ENCODE results near the gene LPCAT4.
"Not testable (repeated sequence)": the region's sequence is repeated elsewhere in the genome, so short reads cannot be mapped to it uniquely, and the experiment has no call there.

LPCAT4 gene

GRCh38 chr15:34367101-34368081 lies at the start of gene LPCAT4:
LPCAT4 (minus strand) TSS chr15:34367196; CDS start chr15:34367100, 96 bp downstream.
- peak; percentile 72 for DNase-seq (ENCODE audit: low read depth, low spot score)

- not testable (repeated sequence) for DNase-seq (ENCODE audit: low read depth, low spot score)
Measured at GRCh38 chr15:34409511-34409910, 42.5 kb upstream of the LPCAT4 start.

- not testable (repeated sequence) for DNase-seq (ENCODE audit: low read depth, low spot score)
Measured at GRCh38 chr15:34408973-34409372, 42.0 kb upstream of the LPCAT4 start.

GRCh38 chr15:34403899-34404298 lies 36.9 kb upstream of the LPCAT4 start:
- not testable (repeated sequence) for DNase-seq (ENCODE audit: low read depth, low spot score)

GRCh38 chr15:34403160-34403598 lies 36.2 kb upstream of the LPCAT4 start:
- not testable (repeated sequence) for DNase-seq (ENCODE audit: low read depth, low spot score)

GRCh38 chr15:34397637-34398259 lies 30.8 kb upstream of the LPCAT4 start:
- not testable (repeated sequence) for DNase-seq (ENCODE audit: low read depth, low spot score)

GRCh38 chr15:34392981-34393380 lies 26.0 kb upstream of the LPCAT4 start:
- not testable (repeated sequence) for DNase-seq (ENCODE audit: low read depth, low spot score)

- not testable (repeated sequence) for DNase-seq (ENCODE audit: low read depth, low spot score)
Measured at GRCh38 chr15:34389594-34390086, 22.6 kb upstream of the LPCAT4 start.

- DNase-seq (ENCODE audit: low read depth, low spot score) = not testable (repeated sequence)
Measured at GRCh38 chr15:34381829-34382521, 15.0 kb upstream of the LPCAT4 start.

GRCh38 chr15:34380491-34380890 lies 13.5 kb upstream of the LPCAT4 start:
- DNase-seq (ENCODE audit: low read depth, low spot score) = not testable (repeated sequence)

- DNase-seq (ENCODE audit: low read depth, low spot score) = no peak
Measured at GRCh38 chr15:34376856-34377255, 9.9 kb upstream of the LPCAT4 start.

- DNase-seq (ENCODE audit: low read depth, low spot score) = not testable (repeated sequence)
Measured at GRCh38 chr15:34375541-34375940, 8.5 kb upstream of the LPCAT4 start.

- no peak for DNase-seq (ENCODE audit: low read depth, low spot score)
Measured at GRCh38 chr15:34374816-34375215, 7.8 kb upstream of the LPCAT4 start.

GRCh38 chr15:34373951-34374350 lies 7.0 kb upstream of the LPCAT4 start:
- DNase-seq (ENCODE audit: low read depth, low spot score) = no peak

GRCh38 chr15:34370643-34371042 lies 3.6 kb upstream of the LPCAT4 start:
- DNase-seq (ENCODE audit: low read depth, low spot score) = no peak

GRCh38 chr15:34370129-34370528 lies 3.1 kb upstream of the LPCAT4 start:
- no peak for DNase-seq (ENCODE audit: low read depth, low spot score)

GRCh38 chr15:34366271-34367065 lies 528 bp downstream of the LPCAT4 start:
- no peak for DNase-seq (ENCODE audit: low read depth, low spot score)

GRCh38 chr15:34365836-34366235 lies 1.2 kb downstream of the LPCAT4 start:
- no peak for DNase-seq (ENCODE audit: low read depth, low spot score)

- no peak for DNase-seq (ENCODE audit: low read depth, low spot score)
Measured at GRCh38 chr15:34365091-34365825, 1.7 kb downstream of the LPCAT4 start.

GRCh38 chr15:34364041-34364440 lies 3.0 kb downstream of the LPCAT4 start:
- no peak for DNase-seq (ENCODE audit: low read depth, low spot score)
